COLO829 (cell line): ENCODE results near the gene UBR1.

ENCODE experiments used
- DNase-seq: peaks from one replicate; pipeline ENCODE4 v3.0.0; 2012; ENCODE audit warnings: low spot score

Gene UBR1

DNA sequence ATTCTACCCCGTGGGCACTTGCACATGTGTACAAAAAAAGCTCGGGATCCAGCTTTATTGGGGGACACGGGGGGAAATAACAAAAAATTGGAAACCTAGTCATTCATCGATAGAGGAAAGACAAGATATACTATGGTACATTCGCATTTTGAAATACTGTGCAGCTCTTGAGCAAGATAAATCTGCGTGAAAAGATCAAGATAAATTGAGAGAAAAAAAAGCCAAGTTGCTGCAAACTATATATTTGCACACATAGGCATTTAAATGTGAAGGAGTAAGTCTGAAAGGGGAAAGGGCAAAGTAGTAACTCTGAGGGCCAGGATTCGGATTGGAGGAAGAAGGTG is 620 bp upstream of the UBR1 start:
- no peak for DNase-seq

DNA sequence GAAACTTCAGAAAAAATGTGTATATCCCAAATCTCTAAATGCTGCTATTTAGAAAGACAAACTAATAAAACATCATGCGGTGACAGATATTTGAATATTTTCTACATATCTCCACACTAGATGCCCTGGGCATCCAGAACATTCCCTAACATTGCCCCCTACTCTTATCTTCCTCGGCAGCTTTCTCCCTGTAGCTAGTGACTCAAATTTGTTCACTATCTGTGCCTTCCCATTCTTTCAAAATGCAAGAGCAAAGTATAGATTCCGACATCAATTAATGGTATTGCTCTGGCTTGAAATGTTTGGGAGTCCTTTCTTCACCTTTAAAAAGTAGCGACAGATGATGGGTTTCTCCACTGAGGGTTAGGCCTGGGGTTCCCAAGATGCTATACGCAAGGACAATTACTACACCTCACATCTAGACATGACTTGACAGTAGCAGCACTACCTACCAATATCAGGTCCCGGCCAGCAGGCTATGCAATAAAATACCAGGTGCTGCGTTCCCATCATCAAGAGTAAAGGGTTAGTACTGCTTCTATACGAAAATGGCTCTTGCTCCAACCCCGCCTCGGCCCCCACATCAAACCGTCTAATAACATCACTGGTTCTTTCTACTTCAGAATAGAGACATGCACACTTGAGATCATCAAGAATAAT is 631 bp downstream of the UBR1 start:
- DNase-seq = no peak

GRCh38 chr15:43104426-43104825 is 1.4 kb downstream of the UBR1 start:
- DNase-seq = peak; percentile 38

- no peak for DNase-seq
Observed at GRCh38 chr15:43103907-43104306, 1.9 kb downstream of the UBR1 start.

- DNase-seq = no peak
Observed at GRCh38 chr15:43102187-43102586, 3.7 kb downstream of the UBR1 start.

GRCh38 chr15:43100971-43101370 is 4.9 kb downstream of the UBR1 start:
- DNase-seq = no peak

- no peak for DNase-seq
Observed at GRCh38 chr15:43099105-43099845, 6.6 kb downstream of the UBR1 start.

DNA sequence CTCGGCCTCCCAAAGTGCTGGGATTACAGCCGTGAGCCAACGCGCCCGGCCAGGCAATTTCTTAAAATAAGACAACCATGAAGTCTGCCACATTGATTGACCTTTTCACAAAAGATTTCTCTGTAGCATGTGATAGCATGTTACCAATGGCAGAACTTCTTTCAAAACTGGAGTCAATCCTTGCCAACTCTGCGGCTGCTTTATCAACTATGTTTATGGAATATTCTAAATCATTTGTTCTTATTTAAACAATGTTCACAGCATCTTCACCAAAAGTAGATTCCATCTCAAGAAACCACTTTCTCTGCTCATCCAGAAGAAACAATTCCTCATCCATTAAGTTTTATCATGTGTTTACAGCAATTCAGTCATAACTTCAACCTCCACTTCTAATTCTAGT is 9.4 kb downstream of the UBR1 start:
- DNase-seq = no peak

- DNase-seq = no peak
Observed at GRCh38 chr15:43095708-43096347, 10.0 kb downstream of the UBR1 start.

DNA sequence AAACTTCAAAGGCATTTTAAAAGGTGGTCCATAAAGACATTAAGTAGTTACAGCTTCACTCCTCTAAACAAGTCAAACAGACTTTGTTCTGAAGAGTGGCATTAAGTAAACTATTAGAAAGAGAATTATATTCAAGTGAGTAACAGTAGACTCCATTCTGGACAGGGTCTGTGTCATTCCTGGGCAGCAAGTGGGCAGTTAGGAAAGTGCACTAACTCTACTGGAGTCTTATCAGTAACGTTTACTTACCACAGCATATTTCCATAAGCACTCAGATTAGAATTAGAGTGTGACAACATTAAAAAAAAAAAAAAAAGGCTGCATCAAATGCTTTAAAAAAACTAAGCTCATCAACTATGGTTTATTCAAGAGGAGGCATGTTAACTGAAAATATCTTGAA is 10.6 kb downstream of the UBR1 start:
- no peak for DNase-seq

DNA sequence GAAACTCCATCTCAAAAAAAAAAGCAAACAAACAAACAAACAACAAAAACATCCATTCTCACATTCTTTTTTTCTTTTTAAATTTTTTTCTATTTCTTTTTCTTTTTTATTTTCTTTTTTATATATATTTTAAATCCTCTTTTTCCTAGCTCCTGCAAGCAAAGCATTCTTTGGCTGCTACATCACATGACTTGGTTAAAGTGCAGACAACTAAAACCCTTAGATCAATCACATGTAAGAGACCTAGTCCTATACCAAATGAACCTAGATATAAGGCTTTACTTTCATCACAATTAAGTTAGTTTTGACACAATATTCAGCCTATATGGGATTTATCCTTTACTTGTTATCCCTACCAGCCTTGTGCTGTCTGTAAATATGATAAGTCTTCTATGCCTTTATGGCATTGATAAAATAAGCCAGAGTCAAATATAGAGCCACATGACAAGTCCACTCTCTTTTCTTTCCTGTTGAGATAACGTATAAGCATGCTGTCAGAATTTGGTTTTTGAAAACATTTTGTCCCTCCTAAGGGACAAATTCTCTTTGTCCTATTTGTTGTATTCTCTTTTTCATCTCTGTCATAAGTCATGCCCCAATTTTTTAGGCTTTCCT is 11.3 kb downstream of the UBR1 start:
- DNase-seq = no peak

GRCh38 chr15:43093026-43093425 is 12.8 kb downstream of the UBR1 start:
- no peak for DNase-seq

GRCh38 chr15:43091859-43092258 is 14.0 kb downstream of the UBR1 start:
- no peak for DNase-seq

GRCh38 chr15:43086551-43086950 is 19.3 kb downstream of the UBR1 start:
- no peak for DNase-seq

DNA sequence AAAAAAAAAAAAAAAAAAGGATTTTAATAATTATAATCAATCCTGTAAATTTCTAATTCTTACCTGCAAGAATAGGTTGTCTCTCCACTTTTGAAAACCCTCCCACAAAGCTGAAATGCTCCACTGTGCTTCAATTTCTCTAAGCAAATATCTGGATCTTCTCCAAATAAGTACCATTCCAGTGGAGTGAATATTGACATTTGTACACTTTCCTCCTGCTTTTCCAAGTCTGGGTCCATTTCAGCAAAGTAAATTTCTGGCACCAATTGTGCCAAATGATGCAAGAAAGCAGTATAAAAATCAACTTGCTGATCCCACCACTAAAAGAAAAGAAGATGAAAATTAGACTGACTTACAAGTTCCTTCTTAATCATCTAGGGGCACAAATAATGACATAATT is 19.9 kb downstream of the UBR1 start:
- no peak for DNase-seq

DNA sequence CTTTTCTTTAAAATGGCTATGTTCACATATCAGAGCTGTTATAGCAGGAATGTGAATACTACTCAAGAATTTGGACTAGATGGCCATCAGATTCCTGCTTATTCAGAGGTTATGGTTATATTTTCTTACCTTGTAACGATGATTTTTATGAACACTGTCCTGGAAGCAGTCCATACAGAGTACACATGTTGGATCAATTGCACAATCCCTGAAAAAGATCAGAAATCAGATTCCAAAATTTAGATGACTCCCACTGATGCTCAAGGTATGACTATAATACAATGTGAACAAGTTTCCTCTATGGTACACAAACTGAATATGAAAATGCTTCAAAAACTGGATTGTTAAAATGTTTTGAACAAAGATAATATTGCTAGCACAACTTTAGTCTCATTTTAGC is 23.3 kb downstream of the UBR1 start:
- DNase-seq = no peak

- no peak for DNase-seq
Observed at GRCh38 chr15:43081283-43081682, 24.6 kb downstream of the UBR1 start.

GRCh38 chr15:43071451-43071850 is 34.4 kb downstream of the UBR1 start:
- DNase-seq = no peak

- DNase-seq = no peak
Observed at GRCh38 chr15:43070893-43071292, 34.9 kb downstream of the UBR1 start.

GRCh38 chr15:43070249-43070648 is 35.6 kb downstream of the UBR1 start:
- no peak for DNase-seq

DNA sequence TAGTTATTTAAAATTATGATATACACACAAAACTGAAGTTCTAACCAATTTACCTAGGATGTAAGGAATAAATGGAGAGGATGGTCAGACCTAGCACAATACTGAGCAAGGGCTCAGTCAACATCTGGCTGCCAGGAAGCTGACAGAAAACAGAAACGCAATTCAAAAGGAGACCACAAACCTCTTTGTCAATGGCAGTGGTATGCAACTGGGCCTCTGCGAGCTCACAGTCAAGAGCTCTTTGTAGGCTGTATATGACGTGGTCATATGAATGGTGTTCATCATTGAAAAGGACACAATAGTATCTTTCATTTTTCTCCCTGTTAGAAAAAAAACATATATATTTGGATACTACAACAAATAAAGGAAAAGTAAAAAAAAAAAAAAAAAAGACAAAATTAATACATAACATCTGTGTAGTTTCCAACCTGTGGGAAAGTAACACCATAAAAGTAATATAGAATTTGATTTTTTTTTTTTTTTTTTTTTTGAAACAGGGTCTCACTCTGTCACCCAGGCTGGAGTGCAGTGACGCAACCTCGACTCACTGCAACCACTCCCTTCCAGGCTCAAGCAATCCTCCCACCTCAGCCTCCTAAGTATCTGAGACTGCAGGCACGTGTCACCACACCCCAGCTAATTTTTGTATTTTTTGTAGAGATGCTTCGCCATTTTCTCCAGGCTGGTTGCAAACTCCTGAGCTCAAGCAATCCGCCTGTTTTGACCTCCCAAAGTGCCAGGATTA is 37.9 kb downstream of the UBR1 start:
- DNase-seq = peak; percentile 81

- DNase-seq = no peak
Observed at GRCh38 chr15:43056696-43057095, 49.1 kb downstream of the UBR1 start.
